ENCODE results near the gene MBD2.

- TF ChIP-seq, protein P1, sequence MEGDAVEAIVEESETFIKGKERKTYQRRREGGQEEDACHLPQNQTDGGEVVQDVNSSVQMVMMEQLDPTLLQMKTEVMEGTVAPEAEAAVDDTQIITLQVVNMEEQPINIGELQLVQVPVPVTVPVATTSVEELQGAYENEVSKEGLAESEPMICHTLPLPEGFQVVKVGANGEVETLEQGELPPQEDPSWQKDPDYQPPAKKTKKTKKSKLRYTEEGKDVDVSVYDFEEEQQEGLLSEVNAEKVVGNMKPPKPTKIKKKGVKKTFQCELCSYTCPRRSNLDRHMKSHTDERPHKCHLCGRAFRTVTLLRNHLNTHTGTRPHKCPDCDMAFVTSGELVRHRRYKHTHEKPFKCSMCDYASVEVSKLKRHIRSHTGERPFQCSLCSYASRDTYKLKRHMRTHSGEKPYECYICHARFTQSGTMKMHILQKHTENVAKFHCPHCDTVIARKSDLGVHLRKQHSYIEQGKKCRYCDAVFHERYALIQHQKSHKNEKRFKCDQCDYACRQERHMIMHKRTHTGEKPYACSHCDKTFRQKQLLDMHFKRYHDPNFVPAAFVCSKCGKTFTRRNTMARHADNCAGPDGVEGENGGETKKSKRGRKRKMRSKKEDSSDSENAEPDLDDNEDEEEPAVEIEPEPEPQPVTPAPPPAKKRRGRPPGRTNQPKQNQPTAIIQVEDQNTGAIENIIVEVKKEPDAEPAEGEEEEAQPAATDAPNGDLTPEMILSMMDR (IDR thresholded peaks at IDR 0.05), result no peak
- no peak for TF ChIP-seq POLR2A (IDR thresholded peaks at IDR 0.05)
These were observed 62.0 kb downstream of the MBD2 start for GRCh38 chr18:54162431-54162830.

Data from vagina (tissue), 2 donors.